T-cell (primary cell): ENCODE measurements around the gene CLEC4F. TPM values are rescaled to one million over a fixed set of nuclear protein-coding genes. Genes with fewer than 3 reads are reported as not detected.
A peak's percentile ranks its signal among the peaks of the same experiment; 100 is the strongest.

Experiments used
- ATAC-seq, 4 experiments: fragments of 200-7000 bp in 3 of 4; fragments of 150-1000 bp in 1 of 4; cut with Tn5 transposase; replicated peaks in 1 of 4; 1 replicate in 3 of 4; 2 replicates in 1 of 4; pipeline ENCODE4 v1.10.0; 2021; ENCODE audit warnings: moderate library complexity in 3 of 4, mild to moderate bottlenecking in 2 of 4, moderate number of reproducible peaks in 1 of 4
- CTCF ChIA-PET, 2 donors: fragments of 300-600 bp; sonication (Branson Sonifier 250); formaldehyde crosslinking; loops; one replicate each; lab custom pipeline; 2022; ENCODE audit warnings: antibody characterized with exemption in 2 of 2; lab: Charles Lee
- POLR2A ChIA-PET, 2 donors: fragments of 300-600 bp; sonication (Branson Sonifier 250); formaldehyde crosslinking; loops; one replicate each; lab custom pipeline; 2022; ENCODE audit warnings: antibody characterized with exemption in 2 of 2; lab: Charles Lee
- DNase-seq, 35 experiments: peaks; one replicate each; pipeline versions ENCODE4 v3.0.0 to v3.0.0-alpha.2; 2013 to 2023
- H3K27ac ChIP-seq: one replicate; pipeline ENCODE4 v1.5.1; 2013; ENCODE audit warnings: low read length
- H3K27me3 ChIP-seq, 2 experiments: replicated peaks in 1 of 2; 1 replicate in 1 of 2; 2 replicates in 1 of 2; pipeline versions ENCODE4 v1.6.1 to v1.7.0; 2013; ENCODE audit warnings: low read length in 1 of 2, mixed read lengths in 1 of 2; ENCODE audit not compliant: control insufficient read depth in 2 of 2, insufficient read depth in 2 of 2; ENCODE audit errors: extremely low read depth in 1 of 2
- H3K36me3 ChIP-seq, 2 donors: 1 replicate in 1 of 2; 2 replicates in 1 of 2; pipeline versions ENCODE4 v1.6.1 to v1.7.0; 2013; ENCODE audit warnings: low read length in 1 of 2; ENCODE audit not compliant: control insufficient read depth in 2 of 2, insufficient read depth in 1 of 2; ENCODE audit errors: extremely low read depth in 1 of 2
- H3K4me1 ChIP-seq, 2 experiments: 1 replicate in 1 of 2; 2 replicates in 1 of 2; pipeline versions ENCODE4 v1.6.1 to v1.7.0; 2013; ENCODE audit warnings: low read length in 2 of 2, mixed read lengths in 1 of 2; ENCODE audit not compliant: insufficient read depth in 2 of 2, control insufficient read depth in 1 of 2; ENCODE audit errors: extremely low read depth in 1 of 2
- H3K4me3 ChIP-seq, 2 donors: 1 replicate in 1 of 2; 2 replicates in 1 of 2; pipeline versions ENCODE4 v1.5.1 to v1.7.0; 2013; ENCODE audit warnings: mild to moderate bottlenecking in 2 of 2, low read length in 1 of 2, moderate library complexity in 1 of 2; ENCODE audit not compliant: control insufficient read depth in 1 of 2; ENCODE audit errors: extremely low read depth in 1 of 2
- H3K9me3 ChIP-seq: 2 replicates; pipeline ENCODE4 v1.7.0; 2013
- H3K27ac Mint-ChIP-seq, 2 donors: one replicate each; pipeline ENCODE4 v1.8.0; 2020 to 2021; ENCODE audit warnings: mild to moderate bottlenecking in 2 of 2, mixed read lengths in 2 of 2
- H3K27me3 Mint-ChIP-seq, 2 donors: one replicate each; pipeline ENCODE4 v1.8.0; 2021 to 2022; ENCODE audit warnings: mixed read lengths in 2 of 2
- H3K36me3 Mint-ChIP-seq: one replicate; pipeline ENCODE4 v1.8.0; 2021; ENCODE audit warnings: mixed read lengths
- H3K4me1 Mint-ChIP-seq, 3 donors: one replicate each; pipeline ENCODE4 v1.8.0; 2020 to 2022; ENCODE audit warnings: mixed read lengths in 3 of 3, mild to moderate bottlenecking in 1 of 3
- H3K4me3 Mint-ChIP-seq, 3 donors: one replicate each; pipeline ENCODE4 v1.8.0; 2020 to 2022; ENCODE audit warnings: mild to moderate bottlenecking in 3 of 3, mixed read lengths in 3 of 3, moderate library complexity in 3 of 3
- H3K9me3 Mint-ChIP-seq, 3 donors: one replicate each; pipeline ENCODE4 v1.8.0; 2020 to 2022; ENCODE audit warnings: mixed read lengths in 3 of 3
- WGBS: methylation state at CpG from one replicate; pipeline ENCODE4 v1.1.5; 2013; ENCODE audit warnings: missing lambda C conversion rate; ENCODE audit not compliant: insufficient coverage; 5-methylcytosine and 5-hydroxymethylcytosine counted together
- total RNA-seq, 35 experiments: library from RNA in 6 of 35; stranded (reverse) in 6 of 35; fragments of 120-200 nt in 1 of 35; gene quantifications; one replicate each; pipeline versions ENCODE4 v1.2.1 to v1.2.4 and lab custom pipeline; 2013 to 2026

The CLEC4F gene
- total RNA-seq, 5 donors from 2014 or later (not counting 1 experiment from before 2014, with no cell fraction given), result not detected

GRCh38 chr2:70851704-70852103 is 31.3 kb upstream of the CLEC4F start:
- CTCF ChIA-PET, result interaction anchor here (0.9 to 1.3 kb wide), 2 partner anchors 10 to 18 kb away, joined by 3 read pairs; no protein-coding TSS in a partner anchor

DNA sequence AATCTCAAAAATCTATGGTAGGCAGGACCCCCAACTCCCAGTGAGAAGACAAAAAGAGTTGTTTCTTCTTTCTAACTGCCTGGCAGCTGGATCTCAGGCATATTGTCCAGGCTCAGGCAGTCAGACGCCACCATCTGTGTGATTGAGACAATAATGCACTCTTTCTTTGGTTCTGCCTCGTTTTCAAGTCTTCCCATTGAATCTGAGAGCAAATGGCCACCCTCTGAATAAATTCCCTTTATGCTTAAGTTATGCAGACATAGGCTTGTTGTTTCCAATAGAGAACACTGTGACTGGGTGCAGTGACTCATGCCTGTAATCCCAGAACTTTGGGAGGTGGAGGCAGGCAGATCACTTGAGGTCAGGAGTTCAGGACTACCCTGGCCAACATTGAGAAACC is 30.5 kb upstream of the CLEC4F start:
- no peaks in the 10 kb centered on the region for H3K9me3 ChIP-seq
- WGBS, result 100% methylated on average over 1 of the region's 2 CpGs
- DNase-seq, result no peak
- CTCF ChIA-PET, result no interaction called here
- peaks cover 5 to 9% of the 10 kb centered on the region in 2 experiments for H3K4me1 ChIP-seq
- H3K36me3 ChIP-seq, result no peaks in the 10 kb centered on the region
- H3K27ac ChIP-seq, result peak overlapping the region; percentile 41
- H3K9me3 Mint-ChIP-seq, result peaks cover 0 to 4% (median 0%) of the 10 kb centered on the region in 3 donors
- H3K27me3 ChIP-seq, result no peaks in the 10 kb centered on the region
- peak overlapping the region in 1 of 2 donors; percentile 48 for H3K27ac Mint-ChIP-seq
- no peaks in the 10 kb centered on the region for H3K27me3 Mint-ChIP-seq
- POLR2A ChIA-PET, result no interaction called here
- H3K4me3 ChIP-seq, result no peak overlapping the region
- H3K4me1 Mint-ChIP-seq, result peaks cover 19 to 23% (median 19%) of the 10 kb centered on the region in 3 donors
- H3K4me3 Mint-ChIP-seq, result no peak overlapping the region
- ATAC-seq, result no peak
- no peaks in the 10 kb centered on the region for H3K36me3 Mint-ChIP-seq

More at GRCh38 chr2:70851704-70852103, 31.3 kb upstream of the CLEC4F start:
- peaks cover 5 to 9% of the 10 kb centered on the region in 2 experiments for H3K4me1 ChIP-seq
- Mint-ChIP-seq H3K4me1 (peaks cover 19 to 23% (median 19%) of the 10 kb centered on the region in 3 donors), H3K36me3 (no peaks in the 10 kb centered on the region), H3K4me3 (peak overlapping the region in 1 of 3 donors; percentile 12), H3K27ac (peak overlapping the region; percentile 50 to 74), H3K27me3 (no peaks in the 10 kb centered on the region), H3K9me3 (no peaks in the 10 kb centered on the region)
- no peaks in the 10 kb centered on the region for H3K9me3 ChIP-seq
- no peaks in the 10 kb centered on the region for H3K36me3 ChIP-seq
- H3K4me3 ChIP-seq, result no peak overlapping the region
- no CpG with 5 or more reads among the region's 4 CpGs for WGBS
- peak in 17 of 35 experiments; percentile 8 to 57 (median 17) for DNase-seq
- POLR2A ChIA-PET, result no interaction called here
- peak; percentile 93 to 100 (median 98) for ATAC-seq
- peak overlapping the region; percentile 41 for H3K27ac ChIP-seq
- no peaks in the 10 kb centered on the region for H3K27me3 ChIP-seq

GRCh38 chr2:70842401-70842800 is 22.0 kb upstream of the CLEC4F start:
- WGBS, result 90% methylated on average over 6 of the region's 7 CpGs
- Mint-ChIP-seq H3K36me3 (no peaks in the 10 kb centered on the region), H3K27ac (no peak overlapping the region), H3K27me3 (peaks cover 14% of the 10 kb centered on the region in 2 donors), H3K9me3 (peaks cover 0 to 4% (median 0%) of the 10 kb centered on the region in 3 donors), H3K4me1 (no peaks in the 10 kb centered on the region), H3K4me3 (no peak overlapping the region)
- POLR2A ChIA-PET, result no interaction called here
- Histone ChIP-seq H3K9me3 (no peaks in the 10 kb centered on the region), H3K27me3 (peaks cover 0 to 6% of the 10 kb centered on the region in 2 experiments), H3K4me3 (no peak overlapping the region), H3K36me3 (no peaks in the 10 kb centered on the region), H3K27ac (no peak overlapping the region), H3K4me1 (peaks cover 0 to 4% of the 10 kb centered on the region in 2 experiments)
- ATAC-seq (no peak), DNase-seq (no peak)
- CTCF ChIA-PET, result interaction anchor here in 1 of 2 donors (1.1 kb wide), 1 partner anchor 10 kb away, joined by 3 read pairs; no protein-coding TSS in a partner anchor

DNA sequence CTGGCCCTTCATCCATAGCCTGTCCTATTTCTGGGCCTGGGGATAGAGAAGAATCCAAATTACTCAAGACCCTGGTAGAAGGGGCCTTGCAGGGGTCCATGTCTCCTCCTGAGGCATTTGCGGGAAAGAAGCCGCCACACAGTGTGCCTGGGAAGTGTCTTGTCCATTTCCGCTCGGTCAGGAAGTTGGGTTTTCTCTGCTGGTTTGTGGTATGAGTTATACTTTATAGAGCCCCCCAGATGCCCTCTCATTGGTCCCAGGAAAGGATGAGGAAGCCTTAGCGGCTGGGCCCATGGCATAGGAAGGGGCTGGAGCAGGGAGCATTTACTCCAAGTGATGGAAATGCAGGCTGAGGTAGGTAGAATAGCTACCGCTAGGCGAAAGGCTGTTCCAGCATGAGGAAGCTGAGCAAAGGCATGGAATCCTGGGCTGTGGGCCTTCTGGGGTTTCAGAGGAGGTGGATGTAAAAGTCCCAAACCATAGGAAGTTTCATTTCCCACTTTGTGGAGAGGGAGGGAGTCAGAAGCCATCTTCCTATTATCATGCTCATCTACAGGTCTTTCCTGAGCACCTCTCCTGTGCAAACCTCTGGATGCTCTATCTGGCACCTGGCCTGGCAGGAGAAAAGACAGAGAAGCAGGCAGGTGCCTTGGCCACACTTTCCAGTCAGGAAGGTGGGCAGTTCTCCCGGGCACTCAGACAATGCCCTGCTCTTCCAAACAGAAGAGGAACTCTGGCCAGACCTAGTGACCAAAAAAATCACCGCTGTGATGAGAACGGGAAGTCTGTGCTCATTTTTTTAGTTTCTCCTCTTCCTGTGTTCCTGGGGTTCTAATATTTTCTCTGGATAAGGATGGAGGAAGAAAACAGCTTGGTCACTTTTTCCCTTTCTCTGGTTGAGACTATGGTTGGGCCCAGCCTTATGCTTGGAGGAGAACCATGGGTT is 17.9 kb upstream of the CLEC4F start:
- Histone ChIP-seq H3K4me3 (no peak overlapping the region), H3K27ac (no peak overlapping the region), H3K36me3 (no peaks in the 10 kb centered on the region), H3K27me3 (peaks cover 0 to 19% of the 10 kb centered on the region in 2 experiments), H3K4me1 (peaks cover 0 to 4% of the 10 kb centered on the region in 2 experiments), H3K9me3 (no peaks in the 10 kb centered on the region)
- DNase-seq (no peak), ATAC-seq (no peak)
- H3K36me3 Mint-ChIP-seq, result no peaks in the 10 kb centered on the region
- H3K9me3 Mint-ChIP-seq, result no peaks in the 10 kb centered on the region
- 81% methylated on average over 8 of the region's 10 CpGs for WGBS
- H3K27me3 Mint-ChIP-seq, result peaks cover 9 to 11% of the 10 kb centered on the region in 2 donors
- H3K4me3 Mint-ChIP-seq, result no peak overlapping the region
- ChIA-PET CTCF (no interaction called here), POLR2A (no interaction called here)
- H3K4me1 Mint-ChIP-seq, result no peaks in the 10 kb centered on the region
- no peak overlapping the region for H3K27ac Mint-ChIP-seq

DNA sequence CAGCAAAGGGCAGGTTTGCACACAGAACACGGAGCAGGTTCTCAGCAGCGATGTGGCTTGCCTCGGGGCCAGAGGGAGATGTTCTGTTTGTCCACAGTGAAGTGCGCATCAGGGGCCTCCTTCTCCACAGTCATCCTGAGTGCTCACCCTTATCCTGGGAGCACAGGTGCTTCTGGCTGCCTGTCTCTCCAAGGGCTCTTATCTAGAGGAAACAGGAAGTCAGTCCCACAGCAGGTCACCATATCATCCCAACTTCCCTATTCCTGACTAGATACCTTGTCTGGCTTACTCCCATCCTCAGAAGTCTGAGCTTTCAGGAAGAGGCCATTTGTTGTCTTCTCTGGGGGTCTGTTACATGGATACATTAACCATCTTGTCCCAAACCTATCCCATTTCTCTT is 15.2 kb upstream of the CLEC4F start, which contains the start of gene CD207:
Gene CD207, minus strand, starts transcription at position 174 of the 400 bp plus-strand sequence. Its CDS starts 40 bp downstream, at position 134.
- no peak within 1 kb of the TSS for H3K27ac ChIP-seq
- peaks cover 0 to 13% of the 10 kb centered on the region in 2 experiments for H3K27me3 ChIP-seq
- no peaks in the 10 kb centered on the region for H3K9me3 ChIP-seq
- ATAC-seq, result no peak
- no peak within 1 kb of the TSS for H3K4me3 ChIP-seq
- Mint-ChIP-seq H3K9me3 (no peaks in the 10 kb centered on the region), H3K4me1 (no peaks in the 10 kb centered on the region), H3K27me3 (peaks cover 0 to 4% of the 10 kb centered on the region in 2 donors), H3K27ac (no peak within 1 kb of the TSS), H3K4me3 (no peak within 1 kb of the TSS), H3K36me3 (no peaks in the 10 kb centered on the region)
- CTCF ChIA-PET, result no interaction called here
- DNase-seq, result no peak
- peaks cover 0 to 4% of the 10 kb centered on the region in 2 experiments for H3K4me1 ChIP-seq
- 84% methylated on average over 2 of the region's 4 CpGs for WGBS
- H3K36me3 ChIP-seq, result no peaks in the 10 kb centered on the region
- POLR2A ChIA-PET, result interaction anchor here in 1 of 2 donors (0.7 kb wide), 1 partner anchor 101 kb away, joined by 3 read pairs; no protein-coding TSS in a partner anchor

DNA sequence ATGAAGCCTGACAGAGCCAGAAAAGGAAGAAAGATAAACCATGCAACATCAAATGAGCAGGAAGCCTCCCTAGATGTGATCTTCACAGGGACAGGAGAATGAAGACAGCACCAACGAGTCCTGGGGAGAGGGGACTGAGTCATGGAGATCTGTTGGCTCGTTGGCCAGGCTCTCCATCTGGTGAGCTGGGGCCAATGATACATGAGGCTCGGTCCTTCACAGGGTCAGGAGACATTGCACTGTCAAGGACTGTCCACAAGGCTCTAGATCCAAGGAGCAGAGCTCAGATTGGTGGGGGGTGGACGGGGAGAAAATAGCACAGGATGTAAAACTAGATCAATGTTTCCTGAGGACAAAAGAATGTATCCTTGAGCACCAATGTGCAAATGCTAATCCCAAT is 14.5 kb upstream of the CLEC4F start:
- H3K4me1 ChIP-seq, result peaks cover 0 to 4% of the 10 kb centered on the region in 2 experiments
- WGBS, result 42% methylated on average over 3 of the region's 4 CpGs
- Mint-ChIP-seq H3K9me3 (no peaks in the 10 kb centered on the region), H3K4me1 (no peaks in the 10 kb centered on the region), H3K27ac (no peak overlapping the region), H3K27me3 (peaks cover 4 to 5% of the 10 kb centered on the region in 2 donors), H3K36me3 (no peaks in the 10 kb centered on the region), H3K4me3 (no peak overlapping the region)
- DNase-seq (no peak), ATAC-seq (no peak)
- no peak overlapping the region for H3K27ac ChIP-seq
- no peaks in the 10 kb centered on the region for H3K9me3 ChIP-seq
- ChIA-PET CTCF (no interaction called here), POLR2A (no interaction called here)
- no peaks in the 10 kb centered on the region for H3K36me3 ChIP-seq
- peaks cover 0 to 13% of the 10 kb centered on the region in 2 experiments for H3K27me3 ChIP-seq
- no peak overlapping the region for H3K4me3 ChIP-seq
